H1 (cell line): Measurements from ENCODE around the gene LIFR.

Experiments
- ATF3 ChIP-seq: IDR thresholded peaks from 2 replicates; pipeline ENCODE4 v1.6.1; 2011; ENCODE audit warnings: low read depth, mild to moderate bottlenecking, low read length; ENCODE audit not compliant: insufficient read depth
- CBX5 ChIP-seq: fragments of 300-800, 300-1000 bp; sonication (generic); IDR thresholded peaks from 2 replicates; pipeline ENCODE4 v1.7.1; 2016; ENCODE audit warnings: antibody characterized with exemption, low read length, low read depth
- CBX8 ChIP-seq: fragments of 300-800, 300-1000 bp; sonication (generic); IDR thresholded peaks from 2 replicates; pipeline ENCODE4 v1.7.1; 2016; ENCODE audit warnings: low read depth, low read length, borderline replicate concordance
- CHD2 ChIP-seq: IDR thresholded peaks from 2 replicates; pipeline ENCODE4 v1.6.1; 2012; ENCODE audit warnings: low read length, improper control_type of control experiment
- CTCF ChIP-seq, 3 experiments: IDR thresholded peaks; 1 replicate in 2 of 3; 2 replicates in 1 of 3; pipeline versions ENCODE4 v1.5.1 to v1.6.1; 2011; ENCODE audit warnings: low read length in 3 of 3, mild to moderate bottlenecking in 3 of 3, inconsistent platforms in 2 of 3, low read depth in 1 of 3, moderate library complexity in 1 of 3; ENCODE audit not compliant: insufficient read depth in 1 of 3; ENCODE audit errors: control extremely low read depth in 1 of 3
- HDAC2 ChIP-seq, 2 experiments: fragments of 300-600 bp in 1 of 2; sonication (generic) in 1 of 2; IDR thresholded peaks; 2 replicates each; pipeline ENCODE4 v1.6.1; 2011 to 2012; ENCODE audit warnings: low read depth in 2 of 2, low read length in 2 of 2, mild to moderate bottlenecking in 2 of 2, moderate library complexity in 2 of 2, borderline replicate concordance in 1 of 2, inconsistent platforms in 1 of 2
- JUND ChIP-seq: IDR thresholded peaks from 2 replicates; pipeline ENCODE4 v1.6.1; 2011; ENCODE audit warnings: mild to moderate bottlenecking, improper control_type of control experiment, low read length
- KDM5A ChIP-seq: fragments of 200-600 bp; IDR thresholded peaks from 2 replicates; pipeline ENCODE4 v1.7.1; 2012; ENCODE audit warnings: mild to moderate bottlenecking, low read length, inconsistent platforms, mixed read lengths
- PHF8 ChIP-seq: fragments of 200-600 bp; sonication (generic); conservative IDR thresholded peaks from 2 replicates; pipeline ENCODE4 v1.7.1; 2012; ENCODE audit warnings: low read depth, mild to moderate bottlenecking, inconsistent platforms, low read length, moderate library complexity
- SP1 ChIP-seq: IDR thresholded peaks from 2 replicates; pipeline ENCODE4 v1.6.1; 2011; ENCODE audit warnings: low read depth, low read length

- TF ChIP-seq PHF8 (no peak), CBX5 (no peak), CTCF (IDR thresholded peaks at IDR 0.05; ENCODE audit: control extremely low read depth in 1 of 3, insufficient read depth in 1 of 3, low read depth in 1 of 3, low read length in 3 of 3) (no peak), JUND (no peak), CBX8 (no peak), KDM5A (no peak), ATF3 (no peak), HDAC2 (IDR thresholded peaks at IDR 0.05; ENCODE audit: borderline replicate concordance in 1 of 2, low read depth in 2 of 2, low read length in 2 of 2) (no peak), CHD2 (no peak), SP1 (no peak)
Observed at GRCh38 chr5:38448568-38449350, 107.7 kb downstream of the LIFR start.
